Calu3 (cell line): ENCODE data around the gene TNFAIP3. TPM values are rescaled to one million over a fixed set of nuclear protein-coding genes. Genes with fewer than 3 reads are reported as not detected.

Experiments
- BruUV-seq: library from RNA; stranded (reverse); fragments of 400-500 nt; replicated peaks from 2 replicates; lab custom pipeline; 2021; lab: Mats Ljungman, UMichigan
- CTCF ChIA-PET: fragments of 300-600 bp; sonication (Branson Sonifier 250); formaldehyde crosslinking; loops from one replicate; lab custom pipeline; 2022; ENCODE audit warnings: antibody characterized with exemption; lab: Charles Lee
- DNase-seq: peaks from one replicate; pipeline ENCODE4 v3.0.0; 2022
- H3K27ac Mint-ChIP-seq: one replicate; pipeline ENCODE4 v1.8.0; 2022; ENCODE audit warnings: mixed read lengths; ENCODE audit not compliant: unreplicated experiment
- H3K27me3 Mint-ChIP-seq: one replicate; pipeline ENCODE4 v1.8.0; 2022; ENCODE audit warnings: mixed read lengths; ENCODE audit not compliant: unreplicated experiment
- H3K36me3 Mint-ChIP-seq: one replicate; pipeline ENCODE4 v1.8.0; 2022; ENCODE audit warnings: mild to moderate bottlenecking, moderate library complexity, mixed read lengths; ENCODE audit not compliant: insufficient read depth, unreplicated experiment
- H3K4me1 Mint-ChIP-seq: one replicate; pipeline ENCODE4 v1.8.0; 2022; ENCODE audit warnings: mild to moderate bottlenecking, low read depth, mixed read lengths; ENCODE audit not compliant: unreplicated experiment
- H3K4me3 Mint-ChIP-seq: one replicate; pipeline ENCODE4 v1.8.0; 2022; ENCODE audit warnings: mild to moderate bottlenecking, low read depth, moderate library complexity, mixed read lengths; ENCODE audit not compliant: unreplicated experiment
- H3K9me3 Mint-ChIP-seq: one replicate; pipeline ENCODE4 v1.8.0; 2022; ENCODE audit warnings: low read depth, mixed read lengths; ENCODE audit not compliant: unreplicated experiment
- intact Hi-C: fragments of 100-400 bp; cut with micrococcal nuclease; formaldehyde crosslinking; loops from one replicate; pipeline ENCODE4 v1.10.0; 2022; ENCODE audit not compliant: unreplicated experiment
- total RNA-seq: library from RNA; stranded (reverse); gene quantifications from 2 replicates; pipeline ENCODE4 v1.2.3, GENCODE V29; 2022
- TF ChIP-seq, protein P1 (sequence below): fragments of 200-600 bp; IDR thresholded peaks from one replicate; pipeline ENCODE4 v1.8.0; 2022; ENCODE audit warnings: antibody characterized with exemption; ENCODE audit not compliant: unreplicated experiment

Gene TNFAIP3
- total RNA-seq, 1 experiment from 2014 or later = 22.6 TPM

DNA sequence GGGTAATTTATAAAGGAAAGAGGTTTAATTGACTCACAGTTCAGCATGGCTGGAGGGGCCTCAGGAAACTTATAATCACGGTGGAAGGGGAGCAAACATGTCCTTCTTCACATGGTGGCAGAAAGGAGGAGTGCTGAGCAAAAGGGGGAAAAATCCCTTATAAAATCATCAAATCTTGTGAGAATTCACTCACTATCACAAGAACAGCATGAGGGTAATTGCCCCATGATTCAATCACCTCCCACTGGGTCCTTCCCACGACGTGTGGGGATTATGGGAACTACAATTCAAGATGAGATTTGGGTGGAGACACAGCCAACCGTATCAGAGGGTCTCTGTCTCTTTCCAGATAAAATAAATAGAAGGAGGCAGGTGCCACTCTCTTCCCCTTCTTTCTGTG lies 48.7 kb downstream of the TNFAIP3 start:
- no peak overlapping the region for H3K27ac Mint-ChIP-seq
- DNase-seq = no peak
- TF ChIP-seq, protein P1, sequence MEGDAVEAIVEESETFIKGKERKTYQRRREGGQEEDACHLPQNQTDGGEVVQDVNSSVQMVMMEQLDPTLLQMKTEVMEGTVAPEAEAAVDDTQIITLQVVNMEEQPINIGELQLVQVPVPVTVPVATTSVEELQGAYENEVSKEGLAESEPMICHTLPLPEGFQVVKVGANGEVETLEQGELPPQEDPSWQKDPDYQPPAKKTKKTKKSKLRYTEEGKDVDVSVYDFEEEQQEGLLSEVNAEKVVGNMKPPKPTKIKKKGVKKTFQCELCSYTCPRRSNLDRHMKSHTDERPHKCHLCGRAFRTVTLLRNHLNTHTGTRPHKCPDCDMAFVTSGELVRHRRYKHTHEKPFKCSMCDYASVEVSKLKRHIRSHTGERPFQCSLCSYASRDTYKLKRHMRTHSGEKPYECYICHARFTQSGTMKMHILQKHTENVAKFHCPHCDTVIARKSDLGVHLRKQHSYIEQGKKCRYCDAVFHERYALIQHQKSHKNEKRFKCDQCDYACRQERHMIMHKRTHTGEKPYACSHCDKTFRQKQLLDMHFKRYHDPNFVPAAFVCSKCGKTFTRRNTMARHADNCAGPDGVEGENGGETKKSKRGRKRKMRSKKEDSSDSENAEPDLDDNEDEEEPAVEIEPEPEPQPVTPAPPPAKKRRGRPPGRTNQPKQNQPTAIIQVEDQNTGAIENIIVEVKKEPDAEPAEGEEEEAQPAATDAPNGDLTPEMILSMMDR = no peak
- intact Hi-C loops = no loop called here
- no TSS peak for BruUV-seq
- no peak overlapping the region for H3K4me3 Mint-ChIP-seq
- no peaks in the 10 kb centered on the region for H3K4me1 Mint-ChIP-seq
- H3K27me3 Mint-ChIP-seq = no peaks in the 10 kb centered on the region
- CTCF ChIA-PET = no interaction called here
- no peaks in the 10 kb centered on the region for H3K9me3 Mint-ChIP-seq
- H3K36me3 Mint-ChIP-seq = no peaks in the 10 kb centered on the region

DNA sequence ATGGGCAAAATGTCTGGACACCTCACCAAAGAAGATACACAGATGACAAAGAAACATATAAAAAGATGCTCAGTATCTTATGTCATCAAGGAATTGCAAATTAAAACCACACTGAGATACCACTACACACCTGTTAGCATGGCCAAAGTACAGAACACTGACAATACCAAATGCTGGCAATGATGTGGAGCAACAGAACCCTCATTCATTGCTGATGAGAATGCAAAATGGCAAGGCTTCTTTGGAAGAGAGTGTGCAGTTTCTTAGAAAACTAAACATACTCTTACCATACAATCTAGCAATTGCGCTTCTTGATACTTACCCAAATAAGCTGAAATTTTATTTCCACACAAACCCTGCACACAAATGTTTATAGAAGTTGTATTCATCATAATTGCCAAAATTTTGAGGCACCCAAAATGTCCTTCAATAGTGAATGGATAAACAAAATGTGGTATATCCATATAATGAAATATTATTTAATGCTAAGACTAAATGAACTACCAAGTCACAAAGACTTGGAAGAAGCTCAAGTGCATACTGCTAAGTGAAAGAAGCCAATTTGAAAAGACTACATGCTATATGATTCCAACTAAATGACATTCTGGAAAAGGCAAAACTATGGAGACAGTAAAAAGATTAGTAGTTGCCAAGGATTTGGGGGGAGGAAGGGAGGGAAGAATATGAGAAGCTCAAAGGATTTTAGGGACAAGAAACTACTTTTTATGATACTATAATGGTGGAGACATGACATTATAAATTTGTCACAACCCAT lies 50.7 kb downstream of the TNFAIP3 start:
- H3K4me1 Mint-ChIP-seq = no peaks in the 10 kb centered on the region
- intact Hi-C loops = no loop called here
- TF ChIP-seq, protein P1 = no peak

DNA sequence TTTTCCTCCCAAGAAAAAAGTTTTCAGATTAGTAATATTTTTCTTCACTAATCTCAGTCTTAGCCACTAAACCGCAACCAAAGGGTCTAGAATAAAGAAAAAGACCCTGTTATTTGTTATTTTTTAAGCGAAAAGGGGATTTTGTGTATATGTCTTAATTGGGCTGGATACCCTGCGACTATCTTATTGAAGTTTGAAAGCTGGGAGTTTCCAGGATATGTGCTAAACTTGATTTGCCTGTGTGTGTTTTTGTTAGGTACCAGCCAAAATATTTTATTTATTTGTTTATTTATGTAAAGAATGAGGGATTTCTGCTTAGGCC lies 52.4 kb downstream of the TNFAIP3 start:
- Mint-ChIP-seq H3K36me3 (no peaks in the 10 kb centered on the region), H3K4me1 (peaks cover 6% of the 10 kb centered on the region), H3K4me3 (no peak overlapping the region)

More for the DNA sequence above, 50.7 kb downstream of the TNFAIP3 start:
- CTCF ChIA-PET = no interaction called here
- Mint-ChIP-seq H3K36me3 (no peaks in the 10 kb centered on the region), H3K4me3 (no peak overlapping the region), H3K27ac (no peak overlapping the region), H3K27me3 (no peaks in the 10 kb centered on the region), H3K9me3 (no peaks in the 10 kb centered on the region)
- no TSS peak for BruUV-seq
- no peak for DNase-seq

DNA sequence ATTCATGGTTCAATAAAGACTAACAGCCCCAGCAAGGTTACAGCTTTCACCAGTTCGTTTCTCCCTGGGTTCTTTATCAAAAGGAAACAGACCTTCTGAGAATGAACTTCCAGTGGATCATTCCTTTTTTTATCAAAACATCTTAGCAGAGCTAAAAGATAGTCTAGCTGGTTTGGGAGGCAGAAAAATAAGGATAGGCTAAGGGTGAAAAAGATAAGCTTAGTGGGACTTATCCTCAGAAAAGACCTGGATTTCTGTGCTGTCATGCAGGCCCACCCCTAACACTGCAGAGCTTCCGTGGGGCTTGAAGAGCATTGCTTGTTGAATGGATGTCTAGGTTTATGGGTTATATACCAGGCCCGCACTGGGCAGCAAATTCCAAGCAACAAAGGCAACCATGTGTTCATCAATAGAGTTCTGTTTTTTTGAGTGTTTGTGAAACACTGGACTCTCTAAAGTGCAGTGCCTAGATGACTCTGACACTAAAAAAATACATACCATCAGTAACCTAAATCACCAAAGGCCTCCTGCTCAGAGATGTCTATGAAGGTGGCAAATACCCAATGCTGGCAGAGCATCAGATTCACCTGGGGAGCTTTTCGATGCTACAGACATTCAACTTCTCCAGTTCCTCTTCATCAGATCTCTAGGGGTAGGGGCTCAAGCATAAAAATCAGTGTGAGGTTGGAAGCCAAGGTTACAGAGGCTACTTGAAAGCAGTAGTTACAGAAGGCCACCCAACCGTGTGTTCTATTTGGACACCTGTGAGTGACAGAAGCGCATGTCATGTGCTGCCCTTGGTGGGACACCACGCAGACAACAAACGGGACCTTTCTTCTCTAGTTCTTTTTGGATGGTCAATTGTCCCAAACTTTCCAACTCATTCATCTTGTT lies 53.0 kb downstream of the TNFAIP3 start:
- Mint-ChIP-seq H3K4me3 (no peak overlapping the region), H3K4me1 (peaks cover 9% of the 10 kb centered on the region), H3K27me3 (no peaks in the 10 kb centered on the region), H3K9me3 (no peaks in the 10 kb centered on the region), H3K36me3 (no peaks in the 10 kb centered on the region), H3K27ac (no peak overlapping the region)
- CTCF ChIA-PET = no interaction called here
- no TSS peak for BruUV-seq
- DNase-seq = no peak
- intact Hi-C loops = no loop called here
- TF ChIP-seq, protein P1 = no peak

More for the DNA sequence above, 52.4 kb downstream of the TNFAIP3 start:
- no TSS peak for BruUV-seq
- CTCF ChIA-PET = no interaction called here
- no peaks in the 10 kb centered on the region for H3K27me3 Mint-ChIP-seq
- H3K9me3 Mint-ChIP-seq = no peaks in the 10 kb centered on the region
- DNase-seq = no peak
- intact Hi-C loops = no loop called here
- H3K27ac Mint-ChIP-seq = no peak overlapping the region
- TF ChIP-seq, protein P1 = no peak
